ENCODE measurements around the gene PLCD1. TPM values are rescaled to one million over a fixed set of nuclear protein-coding genes. Genes with fewer than 3 reads are reported as not detected.

PLCD1 gene
- total RNA-seq, 2 experiments from 2014 or later = 6.2 to 8.2 TPM

- no peak overlapping the region for H3K27ac Mint-ChIP-seq
- ChIA-PET POLR2A (no interaction called here), CTCF (no interaction called here)
- no peaks in the 10 kb centered on the region for H3K9me3 Mint-ChIP-seq
- no peaks in the 10 kb centered on the region for H3K36me3 Mint-ChIP-seq (ENCODE audit: low read depth)
- no peak for ATAC-seq
- H3K4me3 Mint-ChIP-seq = no peak overlapping the region
- TF ChIP-seq CTCF (IDR thresholded peaks at IDR 0.05) = no peak
- peaks cover 3% of the 10 kb centered on the region for H3K4me1 Mint-ChIP-seq (ENCODE audit: low read depth)
- H3K27me3 Mint-ChIP-seq = no peaks in the 10 kb centered on the region
- DNase-seq = no peak
- intact Hi-C loops (cut with micrococcal nuclease) = no loop called here
Measured at GRCh38 chr3:37987315-37987697, 42.1 kb downstream of the PLCD1 start.

- POLR2A ChIA-PET = no interaction called here
- Mint-ChIP-seq H3K9me3 (no peaks in the 10 kb centered on the region), H3K4me1 (ENCODE audit: low read depth) (peaks cover 3% of the 10 kb centered on the region), H3K27ac (no peak overlapping the region), H3K4me3 (no peak overlapping the region), H3K36me3 (ENCODE audit: low read depth) (no peaks in the 10 kb centered on the region), H3K27me3 (no peaks in the 10 kb centered on the region)
- intact Hi-C loops (cut with micrococcal nuclease) = no loop called here
- no peak for TF ChIP-seq CTCF (IDR thresholded peaks at IDR 0.05)
- no peak for ATAC-seq
- CTCF ChIA-PET = interaction anchor here (1.6 to 3.7 kb wide), 3 partner anchors 11 to 19 kb away, joined by 6 to 23 read pairs (median 7); no protein-coding TSS in a partner anchor
- no peak for DNase-seq
Measured at GRCh38 chr3:37986479-37987314, 42.7 kb downstream of the PLCD1 start.

- no peak for DNase-seq
- Mint-ChIP-seq H3K4me1 (ENCODE audit: low read depth) (peaks cover 3% of the 10 kb centered on the region), H3K27me3 (no peaks in the 10 kb centered on the region), H3K9me3 (no peaks in the 10 kb centered on the region), H3K4me3 (no peak overlapping the region), H3K27ac (no peak overlapping the region), H3K36me3 (ENCODE audit: low read depth) (no peaks in the 10 kb centered on the region)
- CTCF ChIA-PET = interaction anchor here (1.6 to 3.7 kb wide), 3 partner anchors 12 to 18 kb away, joined by 6 to 23 read pairs (median 7); no protein-coding TSS in a partner anchor
- POLR2A ChIA-PET = no interaction called here
- ATAC-seq = no peak
- intact Hi-C loops (cut with micrococcal nuclease) = no loop called here
- TF ChIP-seq CTCF (IDR thresholded peaks at IDR 0.05) = no peak
Measured at GRCh38 chr3:37985637-37986320, 43.7 kb downstream of the PLCD1 start.

GRCh38 chr3:37984596-37984995, 44.8 kb downstream of the PLCD1 start:
- no peak for DNase-seq
- H3K4me3 Mint-ChIP-seq = no peak overlapping the region
- ChIA-PET CTCF (interaction anchor here (1.9 to 3.7 kb wide), 2 partner anchors 10 to 12 kb away, joined by 6 to 23 read pairs; no protein-coding TSS in a partner anchor), POLR2A (no interaction called here)
- no peaks in the 10 kb centered on the region for H3K36me3 Mint-ChIP-seq (ENCODE audit: low read depth)
- TF ChIP-seq CTCF (IDR thresholded peaks at IDR 0.05) = no peak
- no peak for ATAC-seq
- peaks cover 3% of the 10 kb centered on the region for H3K4me1 Mint-ChIP-seq (ENCODE audit: low read depth)
- no peaks in the 10 kb centered on the region for H3K9me3 Mint-ChIP-seq
- intact Hi-C loops (cut with micrococcal nuclease) = no loop called here
- H3K27ac Mint-ChIP-seq = no peak overlapping the region
- H3K27me3 Mint-ChIP-seq = no peaks in the 10 kb centered on the region

GRCh38 chr3:37984051-37984450, 45.4 kb downstream of the PLCD1 start:
- intact Hi-C loops (cut with micrococcal nuclease) = no loop called here
- POLR2A ChIA-PET = no interaction called here

More at GRCh38 chr3:37984051-37984450, 45.4 kb downstream of the PLCD1 start:
- Mint-ChIP-seq H3K9me3 (no peaks in the 10 kb centered on the region), H3K4me3 (no peak overlapping the region), H3K36me3 (ENCODE audit: low read depth) (no peaks in the 10 kb centered on the region), H3K27me3 (no peaks in the 10 kb centered on the region), H3K27ac (no peak overlapping the region), H3K4me1 (ENCODE audit: low read depth) (peaks cover 3% of the 10 kb centered on the region)
- TF ChIP-seq CTCF (IDR thresholded peaks at IDR 0.05) = no peak
- CTCF ChIA-PET = interaction anchor here (1.9 to 3.7 kb wide), 2 partner anchors 10 to 13 kb away, joined by 6 to 23 read pairs; no protein-coding TSS in a partner anchor
- ATAC-seq = no peak
- DNase-seq = no peak
